ENCODE results near the gene FOXD4L3.
"Not testable (repeated sequence)": the region's sequence is repeated elsewhere in the genome, so short reads cannot be mapped to it uniquely, and the experiment has no call there.

The FOXD4L3 gene

DNA sequence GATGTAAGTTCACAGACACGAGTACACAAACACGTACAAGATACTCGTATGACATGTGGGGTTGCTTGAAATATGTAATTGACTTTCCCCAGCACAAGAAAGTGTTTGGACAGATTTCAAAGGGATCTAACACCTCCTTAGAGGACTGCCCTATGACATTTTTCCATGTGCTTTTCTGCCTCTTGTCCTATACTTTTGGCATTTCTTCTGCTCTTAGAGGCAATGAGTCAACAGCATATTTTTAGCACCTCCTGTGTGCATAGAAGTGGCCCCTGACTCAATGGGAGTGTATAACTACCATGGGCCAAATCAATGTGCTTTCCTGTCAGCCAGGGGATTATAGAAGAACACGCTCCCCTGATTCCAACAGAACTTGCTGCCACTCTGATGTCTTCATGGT lies 49.0 kb downstream of the FOXD4L3 start:
- not testable (repeated sequence) for DNase-seq (ENCODE audit: low read depth)
